Natural killer cell (primary cell): ENCODE measurements around the gene P2RY2. TPM values are rescaled to one million over a fixed set of nuclear protein-coding genes. Genes with fewer than 3 reads are reported as not detected.

Source experiments
- ATAC-seq, 3 donors: fragments of 150-1000 bp in 2 of 3; fragments of 200-7000 bp in 1 of 3; cut with Tn5 transposase; 1 replicate in 1 of 3; 2 replicates in 2 of 3; pipeline ENCODE4 v1.10.0; 2021; ENCODE audit warnings: mild to moderate bottlenecking in 2 of 3, moderate library complexity in 2 of 3
- DNase-seq, 2 donors: peaks; one replicate each; pipeline versions ENCODE4 v3.0.0 to v3.0.0-alpha.2; 2013 to 2021; ENCODE audit warnings: mixed read lengths in 1 of 2
- H3K27ac ChIP-seq: one replicate; pipeline ENCODE4 v1.5.1; 2013; ENCODE audit warnings: mild to moderate bottlenecking, low read length
- H3K27me3 ChIP-seq: one replicate; pipeline ENCODE4 v1.6.1; 2013; ENCODE audit warnings: low read length; ENCODE audit not compliant: control insufficient read depth, insufficient read depth
- H3K36me3 ChIP-seq: one replicate; pipeline ENCODE4 v1.6.1; 2013; ENCODE audit warnings: low read length; ENCODE audit not compliant: control insufficient read depth, insufficient read depth
- H3K4me1 ChIP-seq: one replicate; pipeline ENCODE4 v1.6.1; 2013; ENCODE audit warnings: low read length; ENCODE audit not compliant: control insufficient read depth, insufficient read depth
- H3K4me3 ChIP-seq: one replicate; pipeline ENCODE4 v1.5.1; 2013; ENCODE audit warnings: low read length
- H3K9me3 ChIP-seq: one replicate; pipeline ENCODE4 v1.6.1; 2013; ENCODE audit warnings: low read length; ENCODE audit not compliant: control insufficient read depth, insufficient read depth
- H3K27ac Mint-ChIP-seq, 2 donors: one replicate each; pipeline ENCODE4 v1.8.0; 2022; ENCODE audit warnings: mild to moderate bottlenecking in 2 of 2, mixed read lengths in 2 of 2, moderate library complexity in 1 of 2
- H3K27me3 Mint-ChIP-seq, 2 donors: one replicate each; pipeline ENCODE4 v1.8.0; 2022; ENCODE audit warnings: low read depth in 2 of 2, mixed read lengths in 2 of 2
- H3K36me3 Mint-ChIP-seq: one replicate; pipeline ENCODE4 v1.8.0; 2022; ENCODE audit warnings: mixed read lengths
- H3K4me1 Mint-ChIP-seq, 2 donors: one replicate each; pipeline ENCODE4 v1.8.0; 2022; ENCODE audit warnings: mixed read lengths in 2 of 2
- H3K4me3 Mint-ChIP-seq: one replicate; pipeline ENCODE4 v1.8.0; 2022; ENCODE audit warnings: mild to moderate bottlenecking, moderate library complexity, mixed read lengths
- H3K9me3 Mint-ChIP-seq, 2 donors: one replicate each; pipeline ENCODE4 v1.8.0; 2022; ENCODE audit warnings: mixed read lengths in 2 of 2
- WGBS: methylation state at CpG from one replicate; pipeline ENCODE4 v1.1.7; 2013; ENCODE audit warnings: missing lambda C conversion rate; ENCODE audit not compliant: insufficient coverage; 5-methylcytosine and 5-hydroxymethylcytosine counted together
- intact Hi-C: fragments of 100-400 bp; cut with micrococcal nuclease; formaldehyde crosslinking; loops from one replicate; pipeline ENCODE4 v1.14.2; 2022
- total RNA-seq, 4 donors: library from RNA; stranded (reverse); fragments of 120-200 nt in 1 of 4; gene quantifications; one replicate each; pipeline versions ENCODE4 v1.2.3 to v1.2.4, GENCODE V29; 2013 to 2022
- TF ChIP-seq, protein P1 (sequence below): fragments of 200-600 bp; IDR thresholded peaks from one replicate; pipeline ENCODE4 v1.8.0; 2022; ENCODE audit warnings: antibody characterized with exemption

The P2RY2 gene
- total RNA-seq, 3 donors from 2014 or later (not counting 1 experiment from before 2014, with no cell fraction given) = 0.27 to 1.0 (median 0.90) TPM

DNA sequence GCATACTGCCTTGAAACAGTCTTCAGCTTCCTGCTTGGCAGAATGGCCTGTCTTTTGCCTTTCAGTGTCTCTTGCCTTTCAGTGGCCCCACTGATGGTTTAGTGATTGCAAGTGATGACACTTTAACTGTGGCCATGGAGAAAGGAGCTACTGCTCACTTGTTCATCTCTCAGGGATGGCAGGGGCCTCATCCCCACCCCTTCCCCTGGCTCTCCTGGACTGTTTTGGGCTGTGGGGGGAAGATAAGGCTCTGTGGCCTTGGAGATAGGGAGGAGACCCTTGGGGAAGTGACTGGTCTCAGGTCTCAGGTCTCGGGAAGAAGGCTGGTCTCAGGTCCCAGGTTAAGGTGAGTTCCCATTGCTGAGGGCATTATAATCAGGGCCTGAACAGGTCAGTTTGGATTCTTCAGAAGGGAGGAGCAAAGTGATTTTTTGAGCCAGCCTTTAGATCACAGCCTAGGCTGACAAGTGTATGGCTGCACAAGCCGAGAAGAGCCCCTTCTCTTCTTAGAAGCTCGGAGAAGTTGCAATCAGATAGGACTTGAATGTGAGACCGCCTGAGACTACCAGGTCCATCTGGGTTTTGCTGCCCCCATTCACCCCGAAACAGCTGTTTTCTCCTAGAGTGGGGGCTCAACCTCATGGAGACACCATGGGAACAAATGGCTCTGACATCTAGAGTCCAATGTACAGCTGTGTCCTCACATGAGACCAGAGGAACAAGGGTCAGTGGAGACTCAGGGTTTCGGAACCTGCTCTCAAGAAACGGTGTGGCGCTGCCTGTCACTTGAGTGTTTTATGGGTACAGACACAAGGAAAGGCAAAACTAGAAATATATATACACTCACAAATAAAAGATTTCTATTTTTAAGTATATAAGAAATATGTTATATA lies 15.9 kb upstream of the P2RY2 start:
- Histone ChIP-seq H3K4me1 (peaks cover 10% of the 10 kb centered on the region), H3K27me3 (no peaks in the 10 kb centered on the region), H3K27ac (no peak overlapping the region), H3K9me3 (no peaks in the 10 kb centered on the region), H3K4me3 (no peak overlapping the region), H3K36me3 (no peaks in the 10 kb centered on the region)
- peaks cover 8 to 17% of the 10 kb centered on the region in 2 donors for H3K27me3 Mint-ChIP-seq
- ATAC-seq (no peak), DNase-seq (no peak)
- TF ChIP-seq, protein P1, sequence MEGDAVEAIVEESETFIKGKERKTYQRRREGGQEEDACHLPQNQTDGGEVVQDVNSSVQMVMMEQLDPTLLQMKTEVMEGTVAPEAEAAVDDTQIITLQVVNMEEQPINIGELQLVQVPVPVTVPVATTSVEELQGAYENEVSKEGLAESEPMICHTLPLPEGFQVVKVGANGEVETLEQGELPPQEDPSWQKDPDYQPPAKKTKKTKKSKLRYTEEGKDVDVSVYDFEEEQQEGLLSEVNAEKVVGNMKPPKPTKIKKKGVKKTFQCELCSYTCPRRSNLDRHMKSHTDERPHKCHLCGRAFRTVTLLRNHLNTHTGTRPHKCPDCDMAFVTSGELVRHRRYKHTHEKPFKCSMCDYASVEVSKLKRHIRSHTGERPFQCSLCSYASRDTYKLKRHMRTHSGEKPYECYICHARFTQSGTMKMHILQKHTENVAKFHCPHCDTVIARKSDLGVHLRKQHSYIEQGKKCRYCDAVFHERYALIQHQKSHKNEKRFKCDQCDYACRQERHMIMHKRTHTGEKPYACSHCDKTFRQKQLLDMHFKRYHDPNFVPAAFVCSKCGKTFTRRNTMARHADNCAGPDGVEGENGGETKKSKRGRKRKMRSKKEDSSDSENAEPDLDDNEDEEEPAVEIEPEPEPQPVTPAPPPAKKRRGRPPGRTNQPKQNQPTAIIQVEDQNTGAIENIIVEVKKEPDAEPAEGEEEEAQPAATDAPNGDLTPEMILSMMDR = no peak
- intact Hi-C loops = no loop called here
- no peak overlapping the region for H3K27ac Mint-ChIP-seq
- no peaks in the 10 kb centered on the region for H3K9me3 Mint-ChIP-seq
- H3K4me1 Mint-ChIP-seq = peaks cover 0 to 10% of the 10 kb centered on the region in 2 donors
- 90% methylated on average over 6 of the region's 8 CpGs for WGBS
- no peaks in the 10 kb centered on the region for H3K36me3 Mint-ChIP-seq
- no peak overlapping the region for H3K4me3 Mint-ChIP-seq

DNA sequence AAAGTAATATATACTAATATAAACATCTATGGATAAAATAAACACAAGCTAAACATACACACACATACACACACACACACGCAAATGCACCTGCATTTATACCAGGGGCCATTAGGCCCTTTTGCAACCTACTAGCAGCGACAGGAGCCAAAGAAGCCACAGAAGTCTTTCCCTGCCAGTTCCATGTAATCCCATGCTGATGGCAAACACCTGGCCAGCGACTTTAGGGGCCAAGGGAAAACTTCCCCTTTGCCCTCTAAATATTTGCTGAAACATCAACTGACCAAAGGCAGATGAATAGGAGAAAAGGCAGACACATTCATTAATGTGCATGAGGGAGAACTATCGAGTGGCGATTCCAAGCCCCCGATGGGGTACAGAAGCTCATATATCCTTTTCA lies 14.8 kb upstream of the P2RY2 start:
- Mint-ChIP-seq H3K4me3 (no peak overlapping the region), H3K27me3 (peaks cover 8 to 17% of the 10 kb centered on the region in 2 donors), H3K9me3 (no peaks in the 10 kb centered on the region), H3K4me1 (peaks cover 0 to 10% of the 10 kb centered on the region in 2 donors), H3K27ac (no peak overlapping the region), H3K36me3 (no peaks in the 10 kb centered on the region)
- Histone ChIP-seq H3K4me1 (peaks cover 10% of the 10 kb centered on the region), H3K9me3 (no peaks in the 10 kb centered on the region), H3K27me3 (no peaks in the 10 kb centered on the region), H3K4me3 (no peak overlapping the region), H3K36me3 (no peaks in the 10 kb centered on the region), H3K27ac (no peak overlapping the region)
- TF ChIP-seq, protein P1 = no peak
- 82% methylated on average over 6 of the region's 6 CpGs for WGBS
- intact Hi-C loops = no loop called here
- ATAC-seq (no peak), DNase-seq (no peak)

DNA sequence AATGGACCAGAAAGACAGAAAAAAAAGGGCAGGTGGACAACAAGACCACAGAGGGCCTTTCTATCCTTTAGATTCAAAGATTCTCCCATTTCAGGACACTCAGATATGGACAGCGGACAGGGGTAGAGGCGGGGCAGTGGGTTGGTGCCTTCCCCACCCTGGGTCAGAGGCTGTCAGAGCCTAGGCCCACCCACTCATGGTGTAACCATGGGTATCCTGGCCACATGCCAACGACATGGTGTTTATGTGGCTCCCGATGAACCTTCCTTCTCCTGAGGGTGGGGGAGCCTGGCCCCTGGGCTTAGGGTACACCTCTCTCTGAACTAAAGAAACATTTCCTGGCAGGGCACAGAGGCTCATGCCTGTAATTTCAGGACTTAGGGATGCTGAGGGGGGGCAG lies 14.3 kb upstream of the P2RY2 start:
- H3K27ac ChIP-seq = no peak overlapping the region
- 66% methylated on average over 4 of the region's 4 CpGs for WGBS
- no peaks in the 10 kb centered on the region for H3K36me3 Mint-ChIP-seq

More for the DNA sequence above, 14.3 kb upstream of the P2RY2 start:
- no peaks in the 10 kb centered on the region for H3K9me3 Mint-ChIP-seq
- DNase-seq (no peak), ATAC-seq (no peak)
- no peak overlapping the region for H3K27ac Mint-ChIP-seq
- peaks cover 0 to 10% of the 10 kb centered on the region in 2 donors for H3K4me1 Mint-ChIP-seq
- TF ChIP-seq, protein P1 = no peak
- H3K4me1 ChIP-seq = peaks cover 10% of the 10 kb centered on the region
- no peaks in the 10 kb centered on the region for H3K9me3 ChIP-seq
- peaks cover 8 to 17% of the 10 kb centered on the region in 2 donors for H3K27me3 Mint-ChIP-seq
- intact Hi-C loops = no loop called here
- H3K27me3 ChIP-seq = no peaks in the 10 kb centered on the region
- no peaks in the 10 kb centered on the region for H3K36me3 ChIP-seq
- no peak overlapping the region for H3K4me3 ChIP-seq
- H3K4me3 Mint-ChIP-seq = no peak overlapping the region
